Activated CD8-positive, alpha-beta memory T cell treated with anti-CD3 and anti-CD28 coated beads, Interleukin-2, amount 50 U/mL, for 48 hours (primary cell): Measurements from ENCODE around the gene EPHA2.
"Not testable (repeated sequence)": the region's sequence is repeated elsewhere in the genome, so short reads cannot be mapped to it uniquely, and the experiment has no call there.

ENCODE experiments used
- DNase-seq: peaks from one replicate; pipeline ENCODE4 v3.0.0-alpha.2; 2020

Gene EPHA2

DNA sequence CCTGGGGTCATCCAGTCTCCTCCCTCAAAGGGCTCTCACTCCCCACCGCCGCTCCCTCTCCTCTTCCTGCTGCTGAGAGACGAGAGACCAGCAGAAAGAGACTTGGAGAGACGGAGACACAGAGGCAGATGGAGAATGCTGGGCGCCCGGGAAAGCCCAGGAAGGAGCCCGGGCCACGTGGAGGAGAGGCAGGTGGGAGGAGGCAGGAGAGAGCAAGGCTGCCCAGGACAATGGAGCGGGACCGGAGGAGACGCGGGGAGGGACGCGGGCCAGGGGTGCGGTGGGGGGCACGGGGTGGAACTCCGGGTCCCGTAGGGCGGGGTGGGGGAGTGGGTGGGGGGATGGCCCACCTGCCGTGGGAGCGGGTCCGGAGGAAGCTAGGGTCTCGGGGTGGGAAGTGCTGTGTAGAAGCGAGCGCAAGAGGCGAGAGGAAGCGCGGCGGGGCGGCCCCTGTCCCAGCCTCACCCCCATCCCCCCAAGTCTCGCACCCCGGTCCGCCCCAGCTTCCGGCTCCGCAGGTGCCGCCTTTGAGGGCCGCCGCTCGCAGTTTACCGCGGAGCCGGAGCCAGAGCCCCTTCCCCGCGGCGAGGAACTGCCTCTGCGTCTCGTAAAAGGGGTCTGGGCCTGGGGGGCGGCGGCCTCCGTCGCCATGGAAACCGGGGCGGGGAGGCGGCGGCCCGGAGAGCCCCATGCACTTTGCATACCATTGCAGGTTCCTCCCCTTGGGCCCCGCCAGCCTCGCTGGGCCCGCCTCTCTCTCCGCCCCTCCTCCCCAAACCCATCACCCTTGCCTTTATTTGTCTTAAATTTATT lies 11.7 kb upstream of the EPHA2 start:
- peak; percentile 79 for DNase-seq

DNA sequence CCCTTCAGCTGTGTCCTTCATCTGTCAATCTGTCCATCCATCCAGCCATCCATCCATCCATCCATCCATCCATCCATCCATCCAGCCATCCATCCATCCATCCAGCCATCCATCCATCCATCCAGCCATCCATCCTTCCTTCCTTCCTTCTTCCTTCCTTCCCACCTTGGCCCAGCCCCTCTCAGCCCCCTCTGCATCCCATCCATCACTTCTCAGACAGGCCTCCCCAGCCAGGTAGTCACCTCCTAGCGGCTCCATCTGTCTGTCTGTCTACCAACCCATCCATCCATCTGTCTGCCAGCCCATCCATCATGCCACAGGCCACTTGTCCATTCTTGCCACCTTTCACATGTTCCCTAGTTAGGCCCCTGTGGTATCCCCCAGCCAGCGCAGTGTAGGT lies 10.2 kb upstream of the EPHA2 start:
- no peak for DNase-seq

DNA sequence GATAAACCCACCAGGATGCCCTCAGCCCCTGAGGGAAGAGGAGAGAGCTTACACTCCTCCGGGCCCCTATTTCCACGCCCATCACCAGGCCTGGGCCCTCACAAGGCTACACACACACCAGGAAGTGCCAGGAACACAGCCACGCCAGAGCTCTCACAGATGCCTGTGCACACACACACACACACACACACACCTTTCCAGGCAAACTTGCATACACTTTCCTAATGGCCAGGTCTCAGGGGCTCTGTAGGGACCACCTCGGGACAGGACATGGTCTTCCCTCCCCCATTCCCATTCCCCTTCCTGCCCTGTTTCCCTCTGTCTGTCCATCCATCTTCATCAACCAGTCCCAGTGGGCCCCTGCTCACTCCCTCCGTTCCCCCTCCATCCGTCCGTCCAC lies 9.7 kb upstream of the EPHA2 start:
- no peak for DNase-seq

DNA sequence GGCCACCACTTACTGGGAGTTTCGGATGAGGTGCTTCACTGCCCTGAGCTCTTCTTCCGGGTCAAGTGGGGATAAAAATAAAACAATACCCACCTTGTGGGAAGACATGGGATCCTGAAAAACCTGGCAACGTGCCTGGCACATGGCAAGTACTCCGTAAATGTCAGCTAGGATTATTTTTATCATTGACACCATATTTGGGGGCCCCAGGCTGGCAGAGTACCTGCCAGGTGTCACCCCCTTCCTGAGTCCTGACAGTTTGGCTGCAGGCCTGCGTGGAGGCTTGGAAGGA lies 9.2 kb upstream of the EPHA2 start:
- DNase-seq = no peak

DNA sequence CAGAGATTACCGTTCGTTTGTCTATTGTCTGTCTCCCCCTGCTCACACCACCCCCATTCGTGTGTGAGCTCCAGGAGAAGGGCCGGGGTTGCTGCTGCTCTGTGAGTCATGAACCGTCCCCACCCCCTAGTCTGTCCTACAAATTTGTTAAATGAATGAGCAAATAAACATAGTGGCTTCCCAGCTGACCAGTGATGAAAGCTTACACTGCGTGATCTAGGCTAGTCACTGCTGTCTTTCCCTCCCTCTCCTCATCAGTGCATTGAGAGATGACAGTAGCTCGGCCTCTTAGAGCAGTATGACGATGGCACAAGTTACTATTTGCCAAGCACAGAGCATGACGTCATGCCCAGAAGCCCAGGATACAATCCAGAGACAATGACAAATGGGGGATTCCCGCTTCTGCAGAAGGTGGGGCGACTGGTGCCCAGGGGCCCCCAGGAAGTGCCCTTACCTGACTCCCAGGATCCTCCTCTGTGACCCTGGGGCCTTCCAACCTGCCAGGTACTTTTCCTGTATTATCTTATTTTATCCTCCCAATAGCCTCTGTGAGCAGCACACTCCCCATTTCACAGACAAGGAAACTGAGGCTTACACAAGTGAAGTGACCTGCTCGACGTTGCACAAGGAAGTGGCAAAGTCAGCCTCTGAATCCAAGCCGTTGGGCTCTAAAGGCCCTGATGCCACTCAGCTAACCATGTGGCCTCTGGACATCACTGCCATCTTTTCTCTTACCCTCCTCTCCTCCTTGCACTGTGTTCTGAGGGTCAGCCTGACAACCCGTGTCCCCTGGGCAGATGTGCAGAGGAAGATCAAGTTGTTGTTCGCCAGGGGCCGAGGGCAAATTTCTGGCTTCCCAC lies 8.6 kb upstream of the EPHA2 start:
- no peak for DNase-seq

DNA sequence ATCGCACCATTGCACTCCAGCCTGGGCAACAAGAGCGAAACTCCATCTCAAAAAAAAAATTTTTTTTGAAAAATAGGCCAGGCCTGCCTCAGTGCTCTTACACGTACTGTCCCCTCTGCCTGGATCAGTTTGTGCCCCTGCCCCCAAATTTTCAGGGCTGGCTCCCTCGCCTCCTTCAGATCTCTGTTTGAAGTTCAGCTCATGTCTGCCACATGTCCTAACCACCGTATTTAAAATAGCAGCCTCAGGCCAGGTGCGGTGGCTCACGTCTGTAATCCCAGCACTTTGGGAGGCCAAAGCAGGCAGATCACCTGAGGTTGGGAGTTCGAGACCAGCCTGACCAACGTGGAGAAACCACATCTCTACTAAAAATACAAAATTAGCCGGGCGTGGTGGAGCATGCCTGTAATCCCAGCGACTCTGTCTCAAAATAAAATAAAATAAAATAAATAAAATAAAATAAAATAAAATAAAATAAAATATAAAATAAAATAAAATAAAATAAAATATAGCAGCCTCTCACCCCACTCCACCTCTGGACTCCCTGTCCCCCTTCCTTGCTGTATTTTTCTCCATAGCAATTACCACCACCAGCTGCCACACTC lies 7.8 kb upstream of the EPHA2 start:
- not testable (repeated sequence) for DNase-seq

DNA sequence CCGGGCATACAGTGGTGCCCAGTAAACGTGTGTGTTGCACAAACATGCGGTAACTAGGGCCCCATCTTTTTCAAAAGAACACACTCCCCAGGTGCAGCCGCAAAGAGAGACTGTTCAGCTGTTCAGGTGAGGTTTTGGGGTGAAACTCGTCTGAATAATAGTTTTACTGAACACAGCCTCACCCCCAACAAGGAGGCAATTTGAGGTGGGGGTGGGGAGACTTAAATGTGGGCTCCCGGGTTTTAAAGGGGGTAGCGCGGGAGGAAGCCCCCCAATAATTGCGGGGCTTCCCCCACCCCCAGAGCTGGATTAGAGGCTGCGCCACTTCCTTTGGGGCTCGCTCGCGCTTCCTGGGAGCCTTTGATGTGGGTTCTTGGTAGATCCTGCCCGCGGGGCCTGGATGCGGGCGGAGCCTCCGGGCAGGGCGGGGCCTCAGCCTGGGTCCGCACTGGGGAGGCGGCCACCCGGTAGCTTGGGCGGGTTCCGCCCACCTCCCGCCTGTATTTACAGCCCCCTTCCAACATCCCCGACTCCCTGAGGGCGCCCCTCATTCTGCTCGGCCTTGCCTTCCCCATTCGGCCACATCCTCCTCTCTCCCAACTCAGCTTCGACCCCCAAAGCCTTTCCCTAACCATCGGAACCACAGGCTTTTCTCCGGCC lies 6.4 kb upstream of the EPHA2 start:
- peak; percentile 71 for DNase-seq

DNA sequence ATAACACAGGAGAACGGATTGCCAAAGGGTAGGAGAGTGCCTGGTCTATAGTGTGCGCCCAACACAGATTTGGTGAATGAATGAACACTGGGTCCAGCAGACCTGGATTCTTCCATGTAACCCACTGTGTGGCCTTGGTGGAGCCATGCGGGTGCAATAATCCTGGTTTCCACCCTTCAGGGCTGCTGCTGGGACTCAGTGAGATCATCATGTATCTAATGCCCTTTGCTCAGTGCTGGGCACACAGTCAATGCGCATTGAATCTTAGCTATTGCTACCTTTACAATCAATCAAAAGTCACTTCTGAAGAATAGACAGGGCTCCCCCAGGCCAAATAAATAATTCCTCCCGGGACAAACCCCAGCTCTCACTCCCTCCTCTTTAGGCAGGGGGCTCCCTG lies 5.8 kb upstream of the EPHA2 start:
- no peak for DNase-seq

DNA sequence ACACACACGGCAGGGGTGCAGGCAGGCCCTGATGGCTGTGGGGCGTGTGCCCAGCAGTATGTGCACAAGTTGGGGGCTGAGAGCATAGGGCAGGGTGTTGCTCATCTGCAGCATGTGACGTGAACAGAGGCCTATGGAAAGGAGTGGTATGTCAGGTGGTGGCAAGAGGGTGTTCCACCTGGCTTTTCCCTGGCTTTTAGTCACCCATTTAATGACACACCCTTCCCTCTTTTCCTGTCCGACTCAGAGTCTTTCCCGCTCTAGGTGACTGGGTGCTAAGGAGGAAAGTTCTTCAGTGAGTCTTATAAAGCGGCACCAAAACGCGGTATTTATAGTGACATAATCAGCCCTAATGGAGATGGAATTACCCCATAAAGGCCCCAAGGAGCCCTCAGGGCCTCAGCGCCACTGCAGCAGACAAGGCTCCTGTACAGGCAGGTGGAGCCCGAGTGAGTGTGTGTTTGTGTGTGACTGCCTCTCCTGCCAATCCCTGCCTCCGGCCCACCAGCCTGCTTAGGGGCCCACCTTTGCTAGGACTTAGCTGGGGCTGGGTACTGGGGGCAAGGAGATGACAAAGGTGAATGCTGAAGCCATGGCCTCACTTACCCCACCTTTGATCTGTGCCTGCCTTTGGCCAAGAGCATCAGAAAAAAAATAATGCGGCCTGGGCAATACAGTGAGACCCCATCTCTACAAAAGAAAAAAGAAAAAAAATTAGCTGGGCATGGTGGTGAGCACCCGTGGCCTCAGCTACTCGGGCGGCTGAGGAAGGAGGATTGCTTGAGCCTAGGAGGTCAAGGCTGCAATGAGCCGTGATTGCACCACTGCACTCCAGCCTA lies 3.3 kb upstream of the EPHA2 start:
- no peak for DNase-seq

DNA sequence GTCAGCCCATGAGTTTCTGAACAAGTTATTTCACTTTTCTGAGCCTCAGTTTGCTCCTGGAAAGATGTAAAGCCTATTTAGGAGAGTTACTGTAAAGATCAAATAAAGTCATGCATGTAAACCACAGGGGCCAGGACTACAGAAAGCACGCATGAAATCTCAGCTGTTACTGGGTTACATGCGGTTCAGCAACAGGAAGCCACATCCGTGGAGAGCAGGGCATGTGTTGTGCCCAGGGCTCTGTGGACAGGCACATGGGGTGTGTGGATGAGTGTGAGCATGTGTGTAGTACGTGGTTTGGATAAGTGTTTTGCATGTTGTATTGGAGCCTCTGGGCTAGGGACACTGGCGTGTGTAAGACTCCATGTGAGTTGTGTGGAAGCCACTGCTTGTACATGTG lies 2.2 kb upstream of the EPHA2 start:
- no peak for DNase-seq

DNA sequence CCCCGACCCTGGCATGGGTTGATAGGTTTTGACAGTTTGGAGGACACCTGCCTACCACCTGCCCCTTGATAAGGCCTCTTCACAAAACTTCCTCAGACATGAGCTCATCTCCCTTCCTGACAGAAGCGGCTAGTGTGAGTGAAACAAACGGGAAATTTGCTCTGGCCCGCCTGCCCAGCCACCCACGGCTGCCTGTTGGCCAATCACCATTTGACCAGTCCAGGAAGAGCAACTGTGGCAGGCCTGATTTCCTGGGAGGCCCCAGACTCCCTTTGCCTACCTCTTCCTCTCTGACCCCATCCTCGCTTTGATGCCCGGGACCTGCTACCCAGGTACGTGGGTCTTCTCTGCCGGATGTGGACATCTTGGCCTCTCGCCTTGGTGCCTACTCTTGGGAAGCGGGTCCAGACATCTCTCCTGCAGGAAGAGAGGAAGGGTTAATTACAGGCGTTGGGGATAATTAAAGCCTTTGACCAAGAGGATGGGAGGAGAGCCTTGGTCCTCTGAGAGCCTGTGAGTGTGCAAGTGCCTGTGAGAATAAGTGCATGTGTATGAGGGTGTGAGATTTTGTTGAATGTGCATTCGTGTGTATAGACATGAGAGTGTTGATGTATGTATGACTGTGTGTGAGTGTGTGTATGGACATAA lies 1.1 kb upstream of the EPHA2 start:
- no peak for DNase-seq

DNA sequence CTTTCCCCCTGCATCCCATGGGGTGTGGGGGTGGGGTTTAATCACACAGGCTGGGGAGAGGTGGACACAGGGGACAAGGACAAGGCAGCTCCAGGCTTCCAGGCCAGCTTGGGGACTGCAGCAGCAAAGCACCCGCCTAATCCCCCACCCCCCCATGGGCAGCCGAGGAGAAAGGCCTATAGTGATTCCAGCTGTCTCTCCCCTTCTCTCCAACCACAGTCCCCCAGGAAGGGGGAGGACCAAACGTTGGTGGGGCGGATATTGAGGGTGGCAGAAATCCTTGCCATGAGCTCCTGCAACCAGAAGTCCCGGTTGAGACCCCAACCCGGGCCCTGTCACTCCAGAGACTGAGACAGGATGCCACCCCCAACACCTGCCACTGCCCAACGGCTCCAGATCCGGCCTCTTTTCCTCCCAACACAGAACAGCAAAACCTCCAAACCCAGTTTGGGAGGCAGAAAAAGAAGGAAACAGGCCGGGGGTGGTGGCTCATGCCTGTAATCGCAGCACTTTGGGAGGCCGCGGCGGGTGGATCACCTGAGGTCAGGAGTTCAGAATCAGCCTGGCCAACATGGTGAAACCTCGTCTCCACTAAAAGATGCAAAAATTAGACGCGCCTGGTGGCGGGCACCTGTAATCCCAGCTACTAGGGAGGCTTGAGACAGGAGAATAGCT lies 1.7 kb downstream of the EPHA2 start:
- no peak for DNase-seq

DNA sequence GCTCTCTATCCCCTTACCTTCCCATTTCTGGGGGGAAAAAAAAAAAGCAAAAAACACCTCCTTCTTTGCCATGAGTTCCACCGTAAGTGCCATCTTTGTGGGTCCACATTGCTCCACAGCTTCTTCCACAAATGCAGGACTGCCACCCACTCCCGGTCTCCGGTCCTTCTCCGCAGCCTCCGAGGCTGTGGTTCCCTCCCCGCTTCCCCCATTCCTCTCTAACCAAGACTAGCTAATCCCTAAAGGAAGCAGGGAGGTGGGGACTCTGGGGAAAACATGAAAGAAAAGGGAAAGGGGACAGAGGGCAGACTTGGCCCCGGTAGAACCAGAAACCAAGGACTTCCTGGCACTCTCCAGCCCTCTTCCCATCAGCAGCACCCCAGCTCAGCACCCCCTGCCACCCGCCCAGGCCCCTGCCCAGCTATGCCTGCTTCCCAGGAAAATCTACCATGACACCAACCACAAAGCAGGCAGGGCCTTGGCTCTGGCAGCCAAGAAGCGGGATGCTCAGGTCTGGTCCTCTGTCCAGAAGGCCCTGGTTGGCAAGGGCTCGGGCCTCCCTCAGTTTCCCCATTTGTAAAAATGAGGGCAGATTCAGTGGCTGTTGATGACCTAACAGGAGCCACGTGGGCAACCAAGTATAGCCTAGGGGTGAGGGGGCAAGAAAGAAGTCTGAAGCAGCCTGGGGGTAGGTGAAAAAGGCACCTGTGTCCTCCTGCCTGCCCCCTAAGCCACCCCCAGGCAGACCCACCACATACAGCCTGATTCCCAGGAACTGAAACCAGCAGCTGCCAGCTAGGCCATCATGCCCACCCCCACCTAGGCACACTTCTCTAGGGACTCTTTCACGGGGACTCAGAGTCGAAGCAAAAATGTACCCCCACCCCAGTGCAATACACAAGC lies 2.5 kb downstream of the EPHA2 start:
- no peak for DNase-seq

DNA sequence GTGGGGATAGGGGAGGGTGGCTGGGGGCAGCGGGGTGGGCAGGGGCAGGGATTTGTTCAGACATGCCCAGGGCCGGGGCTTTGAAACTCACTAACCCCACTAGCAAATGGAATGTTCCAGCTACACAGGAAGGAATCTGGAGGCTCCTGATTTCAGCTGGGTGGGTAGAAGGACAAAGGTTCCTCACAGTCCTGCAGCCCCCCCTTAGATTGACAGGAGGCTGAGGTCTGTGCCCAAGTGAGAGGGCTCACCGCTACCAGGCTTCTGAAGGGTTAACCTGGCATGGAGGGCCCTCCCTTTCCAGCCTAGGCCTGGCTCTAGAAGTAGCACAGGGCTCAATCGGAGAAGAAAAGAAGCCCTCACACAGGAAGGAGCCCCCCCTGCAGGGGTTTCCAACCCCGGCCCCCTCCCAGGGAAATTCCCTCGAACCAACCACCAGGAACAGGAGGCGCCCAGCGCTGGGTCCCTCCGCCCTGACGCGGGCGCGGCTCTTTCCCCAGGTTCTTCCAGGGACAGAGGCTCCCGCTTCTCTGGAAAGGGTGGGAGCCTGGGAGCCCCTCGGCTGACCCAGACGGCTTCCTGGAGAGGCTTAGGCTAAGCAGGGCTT lies 3.3 kb downstream of the EPHA2 start:
- no peak for DNase-seq

DNA sequence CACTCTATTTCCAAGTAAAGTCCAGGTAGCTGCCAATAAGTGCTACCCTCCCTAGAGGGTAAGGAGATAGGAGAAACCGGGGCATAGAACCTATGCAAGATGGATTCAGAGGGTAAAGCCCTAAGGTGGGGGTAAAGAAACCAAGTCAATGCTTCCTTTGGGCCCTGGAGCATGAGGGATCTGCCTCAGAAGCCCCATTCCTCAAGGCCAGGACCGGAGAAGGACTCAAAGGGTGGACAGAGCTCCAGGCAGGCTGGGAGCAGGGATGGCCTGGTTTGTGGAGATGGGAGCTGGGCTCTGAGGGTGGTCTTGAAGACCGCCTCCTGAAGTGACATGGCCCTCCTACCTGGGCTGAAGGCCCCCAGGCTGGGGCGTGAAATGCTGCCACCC lies 3.9 kb downstream of the EPHA2 start:
- DNase-seq = no peak

DNA sequence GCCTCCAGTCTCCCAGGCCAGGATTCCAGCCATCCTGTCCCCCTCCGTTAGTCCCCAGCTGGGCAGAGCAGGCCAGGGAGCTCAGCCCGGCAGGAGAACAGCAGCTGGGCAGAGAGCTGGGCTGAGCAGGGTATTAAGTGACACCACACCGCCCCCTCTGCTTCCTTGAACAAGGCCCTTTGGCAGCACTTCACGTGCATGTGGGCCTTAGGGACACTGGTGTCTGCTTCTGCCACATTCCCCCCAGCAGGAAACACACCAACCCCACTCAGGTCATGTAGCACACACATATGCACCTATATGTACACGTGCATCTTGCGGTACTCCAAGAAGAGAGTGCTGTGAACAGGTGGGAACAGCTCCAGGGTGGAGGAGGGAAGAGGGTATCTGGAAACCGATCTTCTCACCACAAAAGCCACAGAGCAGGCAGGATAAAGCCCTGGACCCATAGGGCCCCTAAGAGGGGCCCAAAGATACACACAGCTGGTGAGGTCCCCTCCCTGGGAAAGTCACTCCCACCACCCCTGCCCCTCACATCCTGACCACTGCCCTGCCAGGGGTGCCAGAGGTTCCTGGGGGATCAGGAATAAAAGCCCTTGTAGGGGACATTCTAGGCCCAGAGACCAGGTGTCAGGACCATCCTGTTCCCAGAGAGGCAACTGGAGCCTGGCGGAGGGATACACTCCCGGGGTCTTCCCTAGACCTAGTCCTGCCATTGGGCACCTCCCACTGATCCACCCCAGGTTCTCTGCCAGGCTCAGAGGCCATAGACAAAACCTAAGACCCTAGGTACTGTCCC lies 4.5 kb downstream of the EPHA2 start:
- DNase-seq = no peak

DNA sequence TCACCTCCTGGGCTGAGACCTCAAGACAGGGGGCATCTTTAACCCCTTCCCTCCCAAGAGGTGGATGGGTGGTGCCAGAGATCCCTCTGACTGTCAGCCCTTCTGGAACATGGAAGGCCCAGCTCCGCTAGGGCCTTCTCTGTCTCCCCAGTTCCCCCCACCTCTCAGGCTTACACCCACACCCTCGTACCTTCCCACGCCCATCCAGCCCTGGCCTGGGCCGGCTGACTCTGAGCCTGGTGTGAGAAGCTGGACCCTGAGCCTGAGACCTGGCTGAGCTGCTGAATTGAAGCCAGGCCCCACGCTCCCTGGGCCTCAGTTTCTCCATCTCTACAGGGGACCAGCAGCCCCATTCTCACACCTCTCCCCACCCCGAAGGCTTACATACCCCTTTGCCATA lies 5.4 kb downstream of the EPHA2 start:
- DNase-seq = no peak

DNA sequence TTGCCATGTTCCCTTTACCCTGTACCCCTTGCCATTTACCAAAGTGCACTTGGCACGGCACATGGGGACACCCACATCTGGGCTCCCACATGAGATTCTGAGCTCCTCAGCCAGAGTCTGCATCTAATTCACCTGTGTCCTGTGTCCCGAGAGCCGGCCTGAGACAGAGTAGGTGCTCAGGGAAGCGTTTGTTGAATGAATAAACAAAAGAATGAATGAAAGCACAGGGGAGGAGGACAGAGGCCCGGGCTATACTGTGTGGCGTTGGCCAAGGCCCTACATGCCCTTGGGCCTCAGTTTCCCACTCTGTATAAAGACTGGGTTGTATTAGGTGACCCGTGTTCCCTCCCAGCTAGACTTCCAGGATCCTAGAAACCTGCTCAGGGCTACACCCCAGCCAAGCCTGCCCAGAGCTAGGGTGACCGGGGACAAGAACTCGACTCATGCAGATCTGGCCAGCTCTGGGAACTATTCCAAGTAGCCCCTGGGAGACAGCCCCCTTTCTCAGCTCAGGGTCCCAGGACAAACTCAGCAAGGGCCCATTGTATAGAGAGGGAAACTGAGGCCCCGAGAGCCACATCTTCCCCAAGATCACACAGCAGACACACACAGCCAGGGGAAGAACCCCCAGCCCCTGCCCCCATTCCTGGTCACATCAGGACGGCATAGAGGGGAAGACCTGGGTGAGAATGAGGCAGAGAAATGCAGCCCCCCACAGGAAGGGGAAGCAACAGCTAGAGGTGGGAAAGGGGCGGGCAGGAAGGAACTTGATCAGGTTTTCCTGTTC lies 6.0 kb downstream of the EPHA2 start:
- no peak for DNase-seq
